ENCODE measurements around the gene MACC1.

DNA sequence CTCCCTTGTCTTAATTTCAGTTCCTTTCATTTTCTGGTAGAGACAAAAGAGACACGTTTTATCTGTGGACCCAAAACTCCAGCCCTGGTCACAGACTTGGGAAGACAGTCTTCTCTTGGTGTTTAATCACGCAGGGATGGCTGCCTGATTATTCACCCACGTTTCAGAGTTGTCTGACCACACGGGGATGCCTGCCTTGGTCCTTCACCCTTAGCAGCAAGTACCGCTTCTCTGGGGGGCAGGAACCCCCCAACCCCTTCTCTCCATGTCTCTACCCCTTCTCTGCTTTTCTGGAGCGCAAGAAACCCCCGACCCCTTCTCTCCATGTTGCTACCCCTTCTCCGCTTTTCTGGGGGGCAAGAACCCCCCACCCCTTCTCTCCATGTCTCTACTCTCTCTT, 95.8 kb downstream of the MACC1 start:
- TF ChIP-seq POLR2A (IDR thresholded peaks at IDR 0.05): no peak
- TF ChIP-seq, protein P1, sequence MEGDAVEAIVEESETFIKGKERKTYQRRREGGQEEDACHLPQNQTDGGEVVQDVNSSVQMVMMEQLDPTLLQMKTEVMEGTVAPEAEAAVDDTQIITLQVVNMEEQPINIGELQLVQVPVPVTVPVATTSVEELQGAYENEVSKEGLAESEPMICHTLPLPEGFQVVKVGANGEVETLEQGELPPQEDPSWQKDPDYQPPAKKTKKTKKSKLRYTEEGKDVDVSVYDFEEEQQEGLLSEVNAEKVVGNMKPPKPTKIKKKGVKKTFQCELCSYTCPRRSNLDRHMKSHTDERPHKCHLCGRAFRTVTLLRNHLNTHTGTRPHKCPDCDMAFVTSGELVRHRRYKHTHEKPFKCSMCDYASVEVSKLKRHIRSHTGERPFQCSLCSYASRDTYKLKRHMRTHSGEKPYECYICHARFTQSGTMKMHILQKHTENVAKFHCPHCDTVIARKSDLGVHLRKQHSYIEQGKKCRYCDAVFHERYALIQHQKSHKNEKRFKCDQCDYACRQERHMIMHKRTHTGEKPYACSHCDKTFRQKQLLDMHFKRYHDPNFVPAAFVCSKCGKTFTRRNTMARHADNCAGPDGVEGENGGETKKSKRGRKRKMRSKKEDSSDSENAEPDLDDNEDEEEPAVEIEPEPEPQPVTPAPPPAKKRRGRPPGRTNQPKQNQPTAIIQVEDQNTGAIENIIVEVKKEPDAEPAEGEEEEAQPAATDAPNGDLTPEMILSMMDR (IDR thresholded peaks at IDR 0.05): no peak
